Stimulated activated CD4-positive, alpha-beta T cell treated with anti-CD3 and anti-CD28 coated beads, Interleukin-1b, Interleukin-23, amount 100 ng/mL, for 48 hours (primary cell): ENCODE results near the gene WDR35.

ENCODE experiments used
- DNase-seq: peaks from one replicate; pipeline ENCODE4 v3.0.0-alpha.2; 2020

Gene WDR35

GRCh38 chr2:20008703-20009102 lies 18.8 kb upstream of the WDR35 start:
- DNase-seq = no peak

- no peak for DNase-seq
These were observed 16.1 kb upstream of the WDR35 start for GRCh38 chr2:20005891-20006470.

GRCh38 chr2:20005067-20005627 lies 15.2 kb upstream of the WDR35 start:
- DNase-seq = no peak

GRCh38 chr2:20001361-20001863 lies 11.5 kb upstream of the WDR35 start:
- DNase-seq = no peak

GRCh38 chr2:19993731-19994130 lies 3.8 kb upstream of the WDR35 start:
- DNase-seq = no peak

- DNase-seq = no peak
These were observed 2.0 kb upstream of the WDR35 start for GRCh38 chr2:19991895-19992294.

- DNase-seq = no peak
These were observed 467 bp upstream of the WDR35 start for GRCh38 chr2:19990416-19990728.

GRCh38 chr2:19989342-19989666 lies 601 bp downstream of the WDR35 start:
- DNase-seq = no peak

- DNase-seq = no peak
These were observed 1.3 kb downstream of the WDR35 start for GRCh38 chr2:19988600-19988999.

- DNase-seq = no peak
These were observed 2.0 kb downstream of the WDR35 start for GRCh38 chr2:19987936-19988335.

- DNase-seq = no peak
These were observed 7.6 kb downstream of the WDR35 start for GRCh38 chr2:19982268-19982667.

- no peak for DNase-seq
These were observed 10.0 kb downstream of the WDR35 start for GRCh38 chr2:19979932-19980331.

GRCh38 chr2:19973466-19973865 lies 16.4 kb downstream of the WDR35 start:
- no peak for DNase-seq

GRCh38 chr2:19971691-19972090 lies 18.2 kb downstream of the WDR35 start:
- no peak for DNase-seq

GRCh38 chr2:19963386-19963785 lies 26.5 kb downstream of the WDR35 start:
- no peak for DNase-seq

- DNase-seq = peak; percentile 12
These were observed 34.1 kb downstream of the WDR35 start for GRCh38 chr2:19955544-19956422.

GRCh38 chr2:19949071-19949470 lies 40.8 kb downstream of the WDR35 start:
- DNase-seq = no peak

GRCh38 chr2:19947184-19947940 lies 42.5 kb downstream of the WDR35 start:
- no peak for DNase-seq

GRCh38 chr2:19944205-19944845 lies 45.6 kb downstream of the WDR35 start:
- DNase-seq = no peak

GRCh38 chr2:19943189-19943588 lies 46.7 kb downstream of the WDR35 start:
- DNase-seq = no peak

GRCh38 chr2:19942199-19942598 lies 47.7 kb downstream of the WDR35 start:
- DNase-seq = no peak

- DNase-seq = no peak
These were observed 52.9 kb downstream of the WDR35 start for GRCh38 chr2:19937004-19937403.

- no peak for DNase-seq
These were observed 53.7 kb downstream of the WDR35 start for GRCh38 chr2:19936203-19936602.
